Activated CD4-positive, alpha-beta T cell treated with anti-CD3 and anti-CD28 coated beads, Interleukin-2, amount 50 U/mL, for 48 hours (primary cell): Measurements from ENCODE around the gene ZBTB20.

ENCODE experiments used
- DNase-seq, 2 experiments: peaks; one replicate each; pipeline ENCODE4 v3.0.0-alpha.2; 2020

Gene ZBTB20

GRCh38 chr3:114863848-114864247 is 283.2 kb downstream of the ZBTB20 start:
- no peak for DNase-seq

- no peak for DNase-seq
Measured at GRCh38 chr3:114861666-114862065, 285.4 kb downstream of the ZBTB20 start.

- DNase-seq: no peak
Measured at GRCh38 chr3:114860531-114860930, 286.6 kb downstream of the ZBTB20 start.

- DNase-seq: no peak
Measured at GRCh38 chr3:114858329-114858728, 288.8 kb downstream of the ZBTB20 start.

- DNase-seq: no peak
Measured at GRCh38 chr3:114857299-114857701, 289.8 kb downstream of the ZBTB20 start.

- no peak for DNase-seq
Measured at GRCh38 chr3:114856835-114857234, 290.3 kb downstream of the ZBTB20 start.

- no peak for DNase-seq
Measured at GRCh38 chr3:114855839-114856238, 291.2 kb downstream of the ZBTB20 start.

- DNase-seq: no peak
Measured at GRCh38 chr3:114852966-114853365, 294.1 kb downstream of the ZBTB20 start.

- no peak for DNase-seq
Measured at GRCh38 chr3:114850898-114851297, 296.2 kb downstream of the ZBTB20 start.

GRCh38 chr3:114848643-114849350 is 298.3 kb downstream of the ZBTB20 start:
- DNase-seq: no peak

GRCh38 chr3:114848082-114848481 is 299.0 kb downstream of the ZBTB20 start:
- DNase-seq: no peak

GRCh38 chr3:114847564-114847963 is 299.5 kb downstream of the ZBTB20 start:
- no peak for DNase-seq

- no peak for DNase-seq
Measured at GRCh38 chr3:114846779-114847178, 300.3 kb downstream of the ZBTB20 start.

- no peak for DNase-seq
Measured at GRCh38 chr3:114846252-114846651, 300.8 kb downstream of the ZBTB20 start.

- no peak for DNase-seq
Measured at GRCh38 chr3:114841515-114841914, 305.6 kb downstream of the ZBTB20 start.

- DNase-seq: no peak
Measured at GRCh38 chr3:114839476-114839875, 307.6 kb downstream of the ZBTB20 start.

GRCh38 chr3:114838025-114838424 is 309.1 kb downstream of the ZBTB20 start:
- DNase-seq: no peak

GRCh38 chr3:114834175-114834940 is 312.7 kb downstream of the ZBTB20 start:
- no peak for DNase-seq

- DNase-seq: no peak
Measured at GRCh38 chr3:114831861-114832260, 315.2 kb downstream of the ZBTB20 start.

GRCh38 chr3:114830652-114831051 is 316.4 kb downstream of the ZBTB20 start:
- no peak for DNase-seq

- DNase-seq: no peak
Measured at GRCh38 chr3:114829783-114830182, 317.3 kb downstream of the ZBTB20 start.

GRCh38 chr3:114827495-114827894 is 319.6 kb downstream of the ZBTB20 start:
- no peak for DNase-seq

GRCh38 chr3:114824014-114824413 is 323.1 kb downstream of the ZBTB20 start:
- no peak for DNase-seq

GRCh38 chr3:114823061-114823460 is 324.0 kb downstream of the ZBTB20 start:
- DNase-seq: no peak
